Measurements from ENCODE around the gene TTC32. TPM values are rescaled to one million over a fixed set of nuclear protein-coding genes. Genes with fewer than 3 reads are reported as not detected.

Gene TTC32
- total RNA-seq, 2 experiments from 2014 or later, result 21.6 to 24.2 TPM

DNA sequence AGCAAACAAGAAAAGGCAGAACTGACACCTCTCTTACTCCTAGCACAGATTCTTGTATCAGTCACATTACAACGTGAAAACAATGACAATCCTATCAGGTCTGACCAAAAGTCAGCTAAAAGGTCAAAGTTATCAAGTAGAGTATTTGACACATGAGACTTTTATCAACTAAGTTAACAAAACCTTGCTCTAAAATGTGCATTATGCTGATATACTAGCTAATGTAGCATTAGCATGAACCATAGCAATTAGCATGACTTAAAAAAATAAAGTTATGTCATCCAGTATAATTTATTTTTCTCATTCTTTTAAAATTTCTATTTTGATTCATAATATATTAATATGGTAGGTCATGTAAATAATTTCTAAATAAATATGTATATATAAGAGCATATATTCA, 41.4 kb upstream of the TTC32 start:
- DNase-seq (no peak), ATAC-seq (no peak)
- no peaks in the 10 kb centered on the region for H3K4me1 Mint-ChIP-seq (ENCODE audit: low read depth)
- no peaks in the 10 kb centered on the region for H3K27me3 Mint-ChIP-seq
- POLR2A ChIA-PET, result no interaction called here
- peaks cover 10% of the 10 kb centered on the region for H3K36me3 Mint-ChIP-seq (ENCODE audit: low read depth)
- no peaks in the 10 kb centered on the region for H3K9me3 Mint-ChIP-seq
- CTCF ChIA-PET, result no interaction called here
- intact Hi-C loops (cut with micrococcal nuclease), result no loop called here
- no peak overlapping the region for H3K27ac Mint-ChIP-seq
- no peak overlapping the region for H3K4me3 Mint-ChIP-seq
- TF ChIP-seq, protein P1, sequence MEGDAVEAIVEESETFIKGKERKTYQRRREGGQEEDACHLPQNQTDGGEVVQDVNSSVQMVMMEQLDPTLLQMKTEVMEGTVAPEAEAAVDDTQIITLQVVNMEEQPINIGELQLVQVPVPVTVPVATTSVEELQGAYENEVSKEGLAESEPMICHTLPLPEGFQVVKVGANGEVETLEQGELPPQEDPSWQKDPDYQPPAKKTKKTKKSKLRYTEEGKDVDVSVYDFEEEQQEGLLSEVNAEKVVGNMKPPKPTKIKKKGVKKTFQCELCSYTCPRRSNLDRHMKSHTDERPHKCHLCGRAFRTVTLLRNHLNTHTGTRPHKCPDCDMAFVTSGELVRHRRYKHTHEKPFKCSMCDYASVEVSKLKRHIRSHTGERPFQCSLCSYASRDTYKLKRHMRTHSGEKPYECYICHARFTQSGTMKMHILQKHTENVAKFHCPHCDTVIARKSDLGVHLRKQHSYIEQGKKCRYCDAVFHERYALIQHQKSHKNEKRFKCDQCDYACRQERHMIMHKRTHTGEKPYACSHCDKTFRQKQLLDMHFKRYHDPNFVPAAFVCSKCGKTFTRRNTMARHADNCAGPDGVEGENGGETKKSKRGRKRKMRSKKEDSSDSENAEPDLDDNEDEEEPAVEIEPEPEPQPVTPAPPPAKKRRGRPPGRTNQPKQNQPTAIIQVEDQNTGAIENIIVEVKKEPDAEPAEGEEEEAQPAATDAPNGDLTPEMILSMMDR (IDR thresholded peaks at IDR 0.05), result no peak

DNA sequence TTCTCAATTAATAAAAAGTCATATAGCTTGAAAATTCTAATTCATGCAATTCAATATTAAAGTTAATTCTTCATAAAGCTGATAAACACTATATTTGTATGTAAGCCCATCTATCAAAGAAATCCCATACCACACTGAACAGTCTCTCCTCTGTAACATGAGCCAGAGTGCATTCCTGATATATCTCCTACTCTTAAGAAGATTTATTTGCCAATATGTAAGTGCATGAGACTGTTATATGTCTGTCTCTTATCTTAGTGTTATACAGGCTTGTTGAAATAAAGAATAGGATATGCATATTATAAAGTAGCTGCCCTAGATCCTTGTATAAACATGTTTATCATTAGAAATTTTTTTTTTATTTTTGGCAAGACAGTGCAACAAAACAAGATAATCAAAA, 40.4 kb upstream of the TTC32 start:
- ATAC-seq, result no peak
- POLR2A ChIA-PET, result no interaction called here
- TF ChIP-seq, protein P1 (IDR thresholded peaks at IDR 0.05), result no peak
- Mint-ChIP-seq H3K27ac (no peak overlapping the region), H3K27me3 (no peaks in the 10 kb centered on the region), H3K9me3 (no peaks in the 10 kb centered on the region), H3K4me3 (no peak overlapping the region), H3K36me3 (ENCODE audit: low read depth) (peaks cover 9% of the 10 kb centered on the region), H3K4me1 (ENCODE audit: low read depth) (no peaks in the 10 kb centered on the region)
- intact Hi-C loops (cut with micrococcal nuclease), result no loop called here
- DNase-seq, result no peak
- CTCF ChIA-PET, result interaction anchor here (1.3 kb wide), 1 partner anchor 73 kb away, joined by 6 read pairs; no protein-coding TSS in a partner anchor

DNA sequence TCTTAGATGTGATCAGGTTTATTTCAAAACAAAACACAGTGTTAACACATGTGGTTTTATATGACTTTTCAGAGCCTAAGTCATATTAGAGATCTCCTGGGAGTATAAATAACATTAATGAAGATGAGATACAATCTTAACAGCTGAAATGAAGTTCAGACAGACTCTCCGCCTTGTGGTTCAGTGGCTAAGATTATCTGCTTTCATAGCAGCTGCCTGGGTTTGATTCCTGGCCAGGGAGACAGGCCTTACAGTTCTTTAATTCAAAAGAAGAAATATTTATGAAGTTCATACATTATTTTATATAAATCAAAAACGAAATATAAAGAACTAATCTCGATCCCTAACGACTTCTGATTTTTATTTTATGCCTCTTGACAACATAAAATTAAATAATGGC, 35.2 kb upstream of the TTC32 start:
- ChIA-PET POLR2A (interaction anchor here (0.5 kb wide), 1 partner anchor 9 kb away, joined by 3 read pairs; no protein-coding TSS in a partner anchor), CTCF (no interaction called here)
- DNase-seq (no peak), ATAC-seq (no peak)
- TF ChIP-seq, protein P1 (IDR thresholded peaks at IDR 0.05), result no peak
- Mint-ChIP-seq H3K27me3 (no peaks in the 10 kb centered on the region), H3K36me3 (ENCODE audit: low read depth) (peaks cover 26% of the 10 kb centered on the region), H3K4me3 (no peak overlapping the region), H3K9me3 (no peaks in the 10 kb centered on the region), H3K27ac (no peak overlapping the region), H3K4me1 (ENCODE audit: low read depth) (no peaks in the 10 kb centered on the region)
- intact Hi-C loops (cut with micrococcal nuclease), result no loop called here

DNA sequence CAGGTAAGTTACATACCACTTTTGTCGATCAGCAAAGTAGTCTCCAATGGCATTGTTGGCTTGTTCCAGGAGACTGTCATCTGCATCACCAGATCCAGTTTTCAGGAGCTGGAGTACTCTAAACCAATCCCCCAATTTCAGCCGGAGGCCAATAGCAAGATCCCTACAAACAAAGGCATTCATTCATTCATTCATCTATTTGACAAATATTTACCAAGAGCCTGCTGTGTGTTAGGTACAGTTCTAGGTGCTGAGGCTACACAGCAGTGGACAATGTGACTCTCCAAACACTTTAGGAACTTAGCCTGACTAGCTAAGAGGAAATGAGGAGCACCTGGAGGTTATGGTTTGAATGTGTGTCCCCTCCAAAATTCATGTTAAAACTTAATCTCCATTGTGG, 34.4 kb upstream of the TTC32 start:
- Mint-ChIP-seq H3K36me3 (ENCODE audit: low read depth) (peaks cover 27% of the 10 kb centered on the region), H3K9me3 (no peaks in the 10 kb centered on the region), H3K4me1 (ENCODE audit: low read depth) (no peaks in the 10 kb centered on the region), H3K27ac (no peak overlapping the region), H3K27me3 (no peaks in the 10 kb centered on the region), H3K4me3 (no peak overlapping the region)
- TF ChIP-seq, protein P1 (IDR thresholded peaks at IDR 0.05), result no peak
- no peak for ATAC-seq
- intact Hi-C loops (cut with micrococcal nuclease), result no loop called here
- CTCF ChIA-PET, result interaction anchor here (2.1 kb wide), 1 partner anchor 18 kb away, joined by 4 read pairs; no protein-coding TSS in a partner anchor
- DNase-seq, result no peak
- POLR2A ChIA-PET, result interaction anchor here (0.5 kb wide), 1 partner anchor 10 kb away, joined by 3 read pairs; no protein-coding TSS in a partner anchor

DNA sequence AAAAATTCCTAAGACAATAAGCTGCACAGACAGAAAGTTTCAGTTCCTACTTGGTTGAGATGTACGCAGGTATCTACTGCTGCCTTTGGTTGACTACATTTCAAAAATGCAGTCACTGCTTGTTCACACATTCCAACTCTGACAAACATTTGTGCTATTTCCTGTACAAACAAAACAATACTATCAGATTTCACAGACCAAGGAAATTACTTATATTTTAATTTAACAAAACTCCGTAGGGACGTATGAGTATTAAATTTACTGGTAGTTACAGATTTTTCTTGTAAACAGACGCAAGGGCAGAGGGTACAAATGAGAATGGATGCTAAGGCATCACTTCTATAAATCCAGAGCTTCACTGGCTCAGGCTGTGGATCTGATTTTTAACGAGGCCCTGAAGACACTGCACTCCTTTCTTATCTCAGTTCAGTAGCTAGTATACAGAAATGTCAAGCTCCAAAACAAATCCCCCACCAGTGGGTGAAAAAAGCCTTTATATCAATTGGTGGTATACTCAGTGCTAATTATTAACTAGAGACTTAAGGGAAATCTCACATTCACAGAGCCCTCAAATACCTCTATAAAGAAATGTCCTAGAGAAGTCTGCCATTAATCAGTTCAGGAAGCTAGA, 31.7 kb upstream of the TTC32 start:
- H3K27me3 Mint-ChIP-seq, result no peaks in the 10 kb centered on the region
- H3K36me3 Mint-ChIP-seq (ENCODE audit: low read depth), result peaks cover 40% of the 10 kb centered on the region
- peaks cover 4% of the 10 kb centered on the region for H3K9me3 Mint-ChIP-seq
- no peak for ATAC-seq
- H3K27ac Mint-ChIP-seq, result no peak overlapping the region
- TF ChIP-seq, protein P1 (IDR thresholded peaks at IDR 0.05), result no peak
- no peaks in the 10 kb centered on the region for H3K4me1 Mint-ChIP-seq (ENCODE audit: low read depth)
- no peak for DNase-seq
- ChIA-PET CTCF (interaction anchor here (0.7 to 1.0 kb wide), 2 partner anchors 33 to 82 kb away, joined by 3 to 5 read pairs; no protein-coding TSS in a partner anchor), POLR2A (no interaction called here)
- no peak overlapping the region for H3K4me3 Mint-ChIP-seq
- intact Hi-C loops (cut with micrococcal nuclease), result no loop called here

Measured in activated CD8-positive, alpha-beta T cell treated with anti-CD3 and anti-CD28 coated beads for 36 hours (primary cell).